IPS DF 6.9 (cell line): Measurements from ENCODE around the gene KBTBD4.

ENCODE experiments used
- DNase-seq: peaks from one replicate; pipeline ENCODE4 v3.0.0-alpha.2; 2013; ENCODE audit warnings: low read depth, low spot score
- H3K27ac ChIP-seq: one replicate; pipeline ENCODE4 v1.5.1; 2013; ENCODE audit warnings: low read length, control low read depth
- H3K27me3 ChIP-seq: 2 replicates; pipeline ENCODE4 v1.6.1; 2013; ENCODE audit warnings: mild to moderate bottlenecking, low read length; ENCODE audit not compliant: control insufficient read depth, insufficient read depth
- H3K36me3 ChIP-seq: 2 replicates; pipeline ENCODE4 v1.6.1; 2013; ENCODE audit warnings: low read length; ENCODE audit not compliant: control insufficient read depth, insufficient read depth
- H3K4me1 ChIP-seq: 2 replicates; pipeline ENCODE4 v1.6.1; 2013; ENCODE audit warnings: low read length; ENCODE audit not compliant: control insufficient read depth, insufficient read depth
- H3K4me3 ChIP-seq: 2 replicates; pipeline ENCODE4 v1.5.1; 2013; ENCODE audit warnings: mild to moderate bottlenecking, low read length
- H3K9me3 ChIP-seq: 2 replicates; pipeline ENCODE4 v1.6.1; 2013; ENCODE audit warnings: low read length, inconsistent platforms; ENCODE audit not compliant: control insufficient read depth, insufficient read depth
- WGBS: extraction: QIAGEN DNeasy Blood & Tissue Kit; methylation state at CpG from one replicate; pipeline ENCODE4 v1.1.7; 2013; ENCODE audit warnings: mixed read lengths, missing lambda C conversion rate; ENCODE audit not compliant: insufficient read length, insufficient coverage; 5-methylcytosine and 5-hydroxymethylcytosine counted together

Gene KBTBD4

GRCh38 chr11:47578524-47579494 is at the start of gene KBTBD4, which contains the start of gene NDUFS3:
Gene KBTBD4 (minus strand): TSS chr11:47578970. CDS start chr11:47578951, 19 bp downstream.
Gene NDUFS3 (plus strand): TSS chr11:47579074. CDS start chr11:47579092, 18 bp downstream.
- Histone ChIP-seq H3K27me3 (no peaks in the 10 kb centered on the region), H3K27ac (no peak within 1 kb of the TSS), H3K9me3 (no peaks in the 10 kb centered on the region), H3K36me3 (peaks cover 16% of the 10 kb centered on the region; the same call in 1 of the 2 replicates), H3K4me3 (peak within 1 kb of the TSS; percentile 90), H3K4me1 (0 out of 2 replicates have a peak, but pooled peaks cover 3% of the 10 kb centered on the region)
- WGBS = no CpG with 5 or more reads among the region's 72 CpGs
- peak; percentile 79 for DNase-seq

GRCh38 chr11:47628026-47628425 is 49.3 kb upstream of the KBTBD4 start:
- Histone ChIP-seq H3K27me3 (no peaks in the 10 kb centered on the region), H3K4me1 (no peaks in the 10 kb centered on the region), H3K27ac (no peak overlapping the region), H3K9me3 (no peaks in the 10 kb centered on the region), H3K36me3 (peaks cover 3% of the 10 kb centered on the region; the same call in 1 of the 2 replicates), H3K4me3 (no peak overlapping the region)
- no peak for DNase-seq
- no CpG with 5 or more reads among the region's 4 CpGs for WGBS

- Histone ChIP-seq H3K27ac (no peak overlapping the region), H3K27me3 (no peaks in the 10 kb centered on the region), H3K4me1 (no peaks in the 10 kb centered on the region), H3K9me3 (no peaks in the 10 kb centered on the region), H3K36me3 (peaks cover 7% of the 10 kb centered on the region; the same call in 1 of the 2 replicates), H3K4me3 (no peak overlapping the region)
- WGBS = no CpG with 5 or more reads among the region's 8 CpGs
- DNase-seq = no peak
Observed at GRCh38 chr11:47626234-47626633, 47.5 kb upstream of the KBTBD4 start.

- DNase-seq = no peak
- H3K4me1 ChIP-seq = no peaks in the 10 kb centered on the region
- H3K9me3 ChIP-seq = no peaks in the 10 kb centered on the region
- no peak overlapping the region for H3K27ac ChIP-seq
- H3K36me3 ChIP-seq = peaks cover 15% of the 10 kb centered on the region; the same call in 1 of the 2 replicates
- WGBS = no CpG with 5 or more reads among the region's 2 CpGs
- no peak overlapping the region for H3K4me3 ChIP-seq
- H3K27me3 ChIP-seq = no peaks in the 10 kb centered on the region
Observed at GRCh38 chr11:47620836-47621378, 42.1 kb upstream of the KBTBD4 start.

GRCh38 chr11:47617417-47617809 is 38.6 kb upstream of the KBTBD4 start:
- Histone ChIP-seq H3K27ac (no peak overlapping the region), H3K27me3 (no peaks in the 10 kb centered on the region), H3K4me3 (no peak overlapping the region), H3K36me3 (peaks cover 13% of the 10 kb centered on the region; the same call in 1 of the 2 replicates), H3K9me3 (no peaks in the 10 kb centered on the region), H3K4me1 (no peaks in the 10 kb centered on the region)
- no CpG with 5 or more reads among the region's 3 CpGs for WGBS
- no peak for DNase-seq

GRCh38 chr11:47616726-47617416 is 38.1 kb upstream of the KBTBD4 start:
- peak; percentile 29 for DNase-seq

GRCh38 chr11:47615249-47615648 is 36.5 kb upstream of the KBTBD4 start:
- no peak overlapping the region for H3K27ac ChIP-seq
- 0 out of 2 replicates have a peak, but pooled peaks cover 1% of the 10 kb centered on the region for H3K36me3 ChIP-seq
- no peaks in the 10 kb centered on the region for H3K4me1 ChIP-seq
- no peaks in the 10 kb centered on the region for H3K27me3 ChIP-seq
- no peaks in the 10 kb centered on the region for H3K9me3 ChIP-seq
- H3K4me3 ChIP-seq = no peak overlapping the region
- DNase-seq = no peak

More at GRCh38 chr11:47616726-47617416, 38.1 kb upstream of the KBTBD4 start:
- no CpG with 5 or more reads among the region's 10 CpGs for WGBS
- Histone ChIP-seq H3K4me1 (no peaks in the 10 kb centered on the region), H3K9me3 (no peaks in the 10 kb centered on the region), H3K4me3 (no peak overlapping the region), H3K27me3 (no peaks in the 10 kb centered on the region), H3K27ac (no peak overlapping the region), H3K36me3 (peaks cover 13% of the 10 kb centered on the region; the same call in 1 of the 2 replicates)

- no peaks in the 10 kb centered on the region for H3K9me3 ChIP-seq
- WGBS = no CpG with 5 or more reads among the region's 6 CpGs
- no peaks in the 10 kb centered on the region for H3K36me3 ChIP-seq
- no peak for DNase-seq
- H3K27ac ChIP-seq = no peak overlapping the region
- no peaks in the 10 kb centered on the region for H3K27me3 ChIP-seq
- H3K4me3 ChIP-seq = no peak overlapping the region
- H3K4me1 ChIP-seq = no peaks in the 10 kb centered on the region
Observed at GRCh38 chr11:47611348-47611794, 32.6 kb upstream of the KBTBD4 start.

- no peaks in the 10 kb centered on the region for H3K27me3 ChIP-seq
- no CpG with 5 or more reads among the region's 3 CpGs for WGBS
Observed at GRCh38 chr11:47609675-47610074, 30.9 kb upstream of the KBTBD4 start.

GRCh38 chr11:47607380-47607779 is 28.6 kb upstream of the KBTBD4 start:
- no CpG with 5 or more reads among the region's 7 CpGs for WGBS
- no peak for DNase-seq
- Histone ChIP-seq H3K4me1 (no peaks in the 10 kb centered on the region), H3K27me3 (no peaks in the 10 kb centered on the region), H3K9me3 (no peaks in the 10 kb centered on the region), H3K4me3 (no peak overlapping the region), H3K27ac (no peak overlapping the region), H3K36me3 (no peaks in the 10 kb centered on the region)

More at GRCh38 chr11:47609675-47610074, 30.9 kb upstream of the KBTBD4 start:
- Histone ChIP-seq H3K9me3 (no peaks in the 10 kb centered on the region), H3K4me1 (no peaks in the 10 kb centered on the region), H3K27ac (no peak overlapping the region), H3K4me3 (no peak overlapping the region), H3K36me3 (no peaks in the 10 kb centered on the region)
- no peak for DNase-seq
